Activated CD4-positive, alpha-beta memory T cell treated with anti-CD3 and anti-CD28 coated beads for 36 hours (primary cell): ENCODE results near the gene PPP1R12C. TPM values are rescaled to one million over a fixed set of nuclear protein-coding genes. Genes with fewer than 3 reads are reported as not detected.
"Not testable (repeated sequence)": the region's sequence is repeated elsewhere in the genome, so short reads cannot be mapped to it uniquely, and the experiment has no call there.

Experiments used
- CTCF ChIA-PET: fragments of 350-600 bp; sonication (Branson Sonifier 250); formaldehyde crosslinking; loops from one replicate; lab custom pipeline; 2021; ENCODE audit warnings: antibody characterized with exemption, inconsistent platforms; lab: Charles Lee
- POLR2A ChIA-PET: fragments of 350-600 bp; sonication (Branson Sonifier 250); formaldehyde crosslinking; loops from one replicate; lab custom pipeline; 2021; ENCODE audit warnings: antibody characterized with exemption; lab: Charles Lee
- DNase-seq: peaks from one replicate; pipeline ENCODE4 v3.0.0-alpha.2; 2020
- H3K27ac Mint-ChIP-seq: one replicate; pipeline ENCODE4 v1.8.0; 2021; ENCODE audit warnings: mixed read lengths
- H3K27me3 Mint-ChIP-seq: one replicate; pipeline ENCODE4 v1.8.0; 2021; ENCODE audit warnings: mixed read lengths
- H3K36me3 Mint-ChIP-seq: one replicate; pipeline ENCODE4 v1.8.0; 2021; ENCODE audit warnings: mixed read lengths
- H3K4me1 Mint-ChIP-seq: one replicate; pipeline ENCODE4 v1.8.0; 2021; ENCODE audit warnings: low read depth, mixed read lengths
- H3K4me3 Mint-ChIP-seq: one replicate; pipeline ENCODE4 v1.8.0; 2021; ENCODE audit warnings: mild to moderate bottlenecking, mixed read lengths
- H3K9me3 Mint-ChIP-seq: one replicate; pipeline ENCODE4 v1.8.0; 2021; ENCODE audit warnings: mixed read lengths
- intact Hi-C: fragments of 100-400 bp; cut with micrococcal nuclease; formaldehyde crosslinking; loops from one replicate; pipeline ENCODE4 v1.15.1; 2023
- total RNA-seq, 2 experiments: library from RNA; stranded (reverse); gene quantifications; one replicate each; pipeline ENCODE4 v1.2.3, GENCODE V29; 2021

Gene PPP1R12C
- total RNA-seq, 2 experiments from 2014 or later = 62.7 to 73.2 TPM

- Mint-ChIP-seq H3K27me3 (peaks cover 29% of the 10 kb centered on the region), H3K9me3 (peaks cover 10% of the 10 kb centered on the region), H3K36me3 (no peaks in the 10 kb centered on the region), H3K4me3 (no peak overlapping the region), H3K27ac (no peak overlapping the region), H3K4me1 (peaks cover 18% of the 10 kb centered on the region)
- DNase-seq = peak; percentile 60
- intact Hi-C loops = no loop called here
- CTCF ChIA-PET = interaction anchor here (0.9 kb wide), 1 partner anchor 10 kb away, joined by 3 read pairs; no protein-coding TSS in a partner anchor
- POLR2A ChIA-PET = no interaction called here
Measured at GRCh38 chr19:55156202-55157063, 39.0 kb upstream of the PPP1R12C start.

DNA sequence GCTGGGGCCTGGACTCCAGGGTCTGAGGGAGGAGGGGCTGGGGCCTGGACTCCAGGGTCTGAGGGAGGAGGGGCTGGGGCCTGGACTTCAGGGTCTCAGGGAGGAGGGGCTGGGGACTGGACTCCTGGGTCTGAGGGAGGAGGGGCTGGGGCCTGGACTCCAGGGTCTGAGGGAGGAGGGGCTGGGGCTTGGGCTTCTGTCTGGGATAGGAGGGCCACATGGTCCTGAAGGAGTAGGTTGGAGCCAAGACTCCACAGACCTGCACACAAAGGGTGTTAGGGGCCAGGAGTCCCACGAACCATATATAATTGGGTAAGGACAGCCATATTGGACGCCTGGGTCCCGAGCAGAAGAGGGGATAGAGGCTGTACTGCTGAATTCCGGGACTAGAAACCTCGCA lies 38.3 kb upstream of the PPP1R12C start:
- H3K27me3 Mint-ChIP-seq = peaks cover 29% of the 10 kb centered on the region
- peaks cover 18% of the 10 kb centered on the region for H3K4me1 Mint-ChIP-seq
- H3K36me3 Mint-ChIP-seq, DNase-seq, H3K4me3 Mint-ChIP-seq, POLR2A ChIA-PET, H3K27ac Mint-ChIP-seq, intact Hi-C loops: not testable (repeated sequence)
- CTCF ChIA-PET = interaction anchor here (0.9 kb wide), 1 partner anchor 9 kb away, joined by 3 read pairs; no protein-coding TSS in a partner anchor
- H3K9me3 Mint-ChIP-seq = peaks cover 12% of the 10 kb centered on the region

DNA sequence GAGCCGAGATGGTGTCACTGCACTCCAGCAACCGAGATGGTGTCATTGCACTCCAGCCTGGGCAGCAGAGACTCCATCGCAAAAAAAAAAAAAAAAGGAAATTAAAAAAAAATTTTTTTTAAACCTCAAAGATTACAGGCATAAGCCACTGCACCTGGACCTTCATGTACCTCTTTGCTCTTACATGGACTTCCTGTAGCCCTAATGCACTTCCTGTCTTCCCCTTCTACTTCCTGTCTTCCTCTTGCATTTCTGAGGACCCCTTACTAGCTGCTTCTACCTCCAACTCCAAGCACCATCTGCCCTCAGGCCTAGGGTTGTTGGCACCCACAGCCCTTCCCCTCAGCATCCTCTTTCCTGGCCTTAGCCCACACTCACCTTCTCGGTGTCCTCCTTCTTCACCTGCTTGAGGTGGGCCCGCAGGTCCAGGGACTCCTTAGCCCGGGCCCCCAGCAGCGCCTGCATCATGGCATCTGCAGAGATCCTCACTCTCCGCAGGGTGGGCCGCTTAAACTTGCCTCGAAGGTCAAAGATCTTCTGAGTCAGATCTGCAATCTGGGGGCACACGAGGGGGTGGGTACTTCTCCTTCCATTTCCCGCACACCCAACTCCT lies 36.3 kb upstream of the PPP1R12C start:
- peaks cover 28% of the 10 kb centered on the region for H3K27me3 Mint-ChIP-seq
- no peak overlapping the region for H3K4me3 Mint-ChIP-seq
- H3K27ac Mint-ChIP-seq = no peak overlapping the region
- CTCF ChIA-PET = interaction anchor here (0.8 kb wide), 1 partner anchor 12 kb away, joined by 5 read pairs; no protein-coding TSS in a partner anchor
- no peaks in the 10 kb centered on the region for H3K36me3 Mint-ChIP-seq
- POLR2A ChIA-PET = no interaction called here
- H3K9me3 Mint-ChIP-seq = peaks cover 12% of the 10 kb centered on the region
- intact Hi-C loops = no loop called here
- DNase-seq = no peak
- H3K4me1 Mint-ChIP-seq = peaks cover 16% of the 10 kb centered on the region

- CTCF ChIA-PET = interaction anchor here (1.1 to 1.9 kb wide), 2 partner anchors 8 to 10 kb away, joined by 4 to 7 read pairs; no protein-coding TSS in a partner anchor
- intact Hi-C loops = no loop called here
Measured at GRCh38 chr19:55152017-55152416, 34.6 kb upstream of the PPP1R12C start.

DNA sequence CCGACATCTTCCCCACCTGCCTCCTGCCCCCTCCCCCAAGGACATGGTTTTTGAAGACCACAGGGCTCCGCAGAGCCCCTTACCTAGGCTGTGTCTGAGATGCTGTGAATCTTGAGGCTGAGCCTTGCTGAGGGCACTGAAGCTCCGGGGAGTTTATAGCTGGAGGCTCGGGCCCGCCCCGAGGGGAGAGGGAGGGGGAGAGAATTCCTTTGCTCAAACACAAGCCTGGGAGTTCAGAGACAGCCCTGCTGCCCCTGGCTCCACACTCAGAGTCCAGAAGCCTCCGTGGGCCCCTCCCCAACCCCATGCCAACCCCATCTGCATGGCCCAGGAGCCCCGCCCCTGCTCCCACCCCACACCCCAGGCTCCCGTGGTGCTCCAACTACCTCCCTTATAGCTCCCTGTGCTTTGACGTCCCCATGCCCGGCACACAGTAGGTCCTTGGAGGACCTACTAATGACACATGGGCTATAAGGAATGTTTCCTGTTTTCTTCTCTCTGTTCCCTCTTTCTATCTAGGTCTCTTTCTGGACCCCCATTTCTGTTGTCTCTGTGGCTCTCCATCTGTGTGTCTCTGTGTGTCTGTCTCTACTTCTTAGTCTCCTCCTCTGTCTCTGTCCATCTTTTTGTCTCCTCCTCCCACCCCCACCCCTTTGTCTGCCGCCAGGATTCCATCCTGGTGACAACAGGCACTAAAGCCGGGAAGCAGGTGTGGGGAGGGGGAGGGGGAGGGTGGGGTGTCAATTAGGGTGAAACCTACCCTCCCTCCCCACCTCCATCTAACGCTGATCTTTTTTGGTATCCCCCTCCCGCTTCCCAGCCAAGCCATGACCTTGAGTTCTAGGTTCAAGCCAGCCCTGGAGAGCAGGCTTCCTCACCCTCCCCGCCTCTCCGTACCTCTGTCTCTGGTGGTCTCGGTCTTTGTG lies 31.9 kb upstream of the PPP1R12C start, which contains the start of gene TNNT1:
Gene TNNT1, minus strand, starts transcription at position 129 of the 926 bp plus-strand sequence. CDS start 2,049 bp downstream, outside the sequence.
- POLR2A ChIA-PET = no interaction called here
- Mint-ChIP-seq H3K27me3 (peaks cover 31% of the 10 kb centered on the region), H3K4me3 (no peak within 1 kb of the TSS), H3K27ac (no peak within 1 kb of the TSS), H3K36me3 (no peaks in the 10 kb centered on the region), H3K4me1 (peaks cover 10% of the 10 kb centered on the region), H3K9me3 (peaks cover 12% of the 10 kb centered on the region)
- CTCF ChIA-PET = interaction anchor here (0.7 to 1.0 kb wide), 2 partner anchors 12 to 703 kb away, joined by 3 read pairs; no protein-coding TSS in a partner anchor
- intact Hi-C loops = no loop called here
- no peak for DNase-seq

More at GRCh38 chr19:55152017-55152416, 34.6 kb upstream of the PPP1R12C start:
- H3K27me3 Mint-ChIP-seq = peaks cover 27% of the 10 kb centered on the region
- peaks cover 12% of the 10 kb centered on the region for H3K9me3 Mint-ChIP-seq
- no peak overlapping the region for H3K4me3 Mint-ChIP-seq
- no peaks in the 10 kb centered on the region for H3K36me3 Mint-ChIP-seq
- H3K4me1 Mint-ChIP-seq = peaks cover 16% of the 10 kb centered on the region
- H3K27ac Mint-ChIP-seq = peak overlapping the region; percentile 38
- DNase-seq = no peak
- POLR2A ChIA-PET = no interaction called here

GRCh38 chr19:55147545-55148251 lies 30.3 kb upstream of the PPP1R12C start:
- H3K9me3 Mint-ChIP-seq = peaks cover 12% of the 10 kb centered on the region
- H3K4me3 Mint-ChIP-seq = no peak overlapping the region
- POLR2A ChIA-PET = no interaction called here
- CTCF ChIA-PET = interaction anchor here (0.7 kb wide), 1 partner anchor 60 kb away, joined by 3 read pairs; no protein-coding TSS in a partner anchor
- peaks cover 3% of the 10 kb centered on the region for H3K4me1 Mint-ChIP-seq
- intact Hi-C loops = no loop called here
- H3K27ac Mint-ChIP-seq = no peak overlapping the region
- H3K27me3 Mint-ChIP-seq = peaks cover 40% of the 10 kb centered on the region
- no peaks in the 10 kb centered on the region for H3K36me3 Mint-ChIP-seq
- no peak for DNase-seq

- no peak overlapping the region for H3K27ac Mint-ChIP-seq
- H3K9me3 Mint-ChIP-seq = peaks cover 6% of the 10 kb centered on the region
- ChIA-PET POLR2A (no interaction called here), CTCF (interaction anchor here (1.0 to 1.5 kb wide), 3 partner anchors 10 to 357 kb away, joined by 3 to 6 read pairs (median 4); no protein-coding TSS in a partner anchor)
- intact Hi-C loops = no loop called here
- peaks cover under 1% of the 10 kb centered on the region for H3K4me1 Mint-ChIP-seq
- peaks cover 42% of the 10 kb centered on the region for H3K27me3 Mint-ChIP-seq
- H3K4me3 Mint-ChIP-seq = no peak overlapping the region
- DNase-seq = no peak
- no peaks in the 10 kb centered on the region for H3K36me3 Mint-ChIP-seq
Measured at GRCh38 chr19:55146705-55147273, 29.4 kb upstream of the PPP1R12C start.

DNA sequence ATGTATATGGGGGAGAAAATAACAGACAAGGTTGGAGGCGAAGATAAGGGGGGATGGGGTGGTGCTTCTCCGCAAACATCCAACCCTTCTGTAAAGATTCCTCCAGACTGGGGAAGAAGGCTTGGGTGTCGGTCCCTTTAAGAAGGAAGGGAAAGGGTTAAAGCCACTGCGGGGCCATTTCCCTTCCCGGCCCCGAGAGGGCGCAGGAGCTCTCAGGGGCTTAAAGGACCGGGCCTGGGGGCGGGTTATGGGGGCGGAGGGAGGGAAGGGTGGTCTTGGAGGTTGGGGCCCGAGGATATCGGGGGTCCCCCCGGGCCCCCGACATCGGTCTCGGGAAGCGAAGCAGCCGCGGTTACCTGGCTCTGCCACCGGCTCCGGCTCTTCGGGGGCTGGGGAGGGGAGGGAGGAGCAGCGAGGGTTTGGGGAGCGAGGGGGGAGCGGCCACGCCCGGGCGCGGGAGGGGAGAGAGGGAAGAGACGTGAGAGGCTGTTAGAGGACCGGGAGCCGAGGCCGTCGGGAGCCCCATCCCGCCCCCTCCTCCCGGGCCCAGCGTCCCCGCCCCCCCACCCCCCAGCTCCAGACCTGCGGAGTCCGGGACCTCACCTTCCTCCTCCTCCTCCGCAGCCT lies 28.8 kb upstream of the PPP1R12C start:
- peaks cover under 1% of the 10 kb centered on the region for H3K9me3 Mint-ChIP-seq
- ChIA-PET POLR2A (no interaction called here), CTCF (interaction anchor here (1.0 to 1.5 kb wide), 3 partner anchors 10 to 358 kb away, joined by 3 to 6 read pairs (median 4); no protein-coding TSS in a partner anchor)
- intact Hi-C loops = no loop called here
- peak; percentile 40 for DNase-seq
- no peak overlapping the region for H3K4me3 Mint-ChIP-seq
- H3K4me1 Mint-ChIP-seq = peaks cover under 1% of the 10 kb centered on the region
- H3K36me3 Mint-ChIP-seq = no peaks in the 10 kb centered on the region
- peaks cover 44% of the 10 kb centered on the region for H3K27me3 Mint-ChIP-seq
- H3K27ac Mint-ChIP-seq = no peak overlapping the region

- Mint-ChIP-seq H3K27ac (no peak overlapping the region), H3K36me3 (no peaks in the 10 kb centered on the region), H3K4me1 (peaks cover 3% of the 10 kb centered on the region), H3K9me3 (no peaks in the 10 kb centered on the region), H3K27me3 (peaks cover 50% of the 10 kb centered on the region), H3K4me3 (no peak overlapping the region)
- DNase-seq = no peak
- intact Hi-C loops = no loop called here
- CTCF ChIA-PET = no interaction called here
- POLR2A ChIA-PET = no interaction called here
Measured at GRCh38 chr19:55145232-55145631, 27.8 kb upstream of the PPP1R12C start.

DNA sequence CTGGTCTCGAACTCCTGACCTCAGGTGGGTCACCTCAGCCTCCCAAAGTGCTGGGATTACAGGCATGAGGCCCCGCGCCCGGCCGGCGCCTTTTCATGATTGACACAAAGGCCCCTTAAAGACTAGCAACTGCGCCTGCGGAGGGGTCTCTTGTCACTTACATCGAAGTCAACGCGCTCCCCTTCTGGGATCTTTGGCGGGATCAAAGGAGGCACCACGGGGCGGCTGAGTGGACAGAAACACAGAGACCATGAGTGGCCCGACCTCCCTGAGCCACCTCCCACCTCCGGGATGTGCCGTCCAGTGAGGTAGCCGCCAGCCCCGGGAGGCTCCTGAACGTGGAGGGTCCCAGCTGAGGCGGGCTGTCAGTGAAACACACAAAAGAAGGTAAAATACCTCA lies 24.3 kb upstream of the PPP1R12C start:
- intact Hi-C loops = loop anchor here (5.0 kb wide), 1 partner anchor 361 kb away; no protein-coding TSS in a partner anchor
- H3K4me1 Mint-ChIP-seq = peaks cover 3% of the 10 kb centered on the region
- H3K36me3 Mint-ChIP-seq = no peaks in the 10 kb centered on the region
- H3K9me3 Mint-ChIP-seq = no peaks in the 10 kb centered on the region
- no peak overlapping the region for H3K4me3 Mint-ChIP-seq
- POLR2A ChIA-PET = no interaction called here
- no peak overlapping the region for H3K27ac Mint-ChIP-seq
- CTCF ChIA-PET = interaction anchor here (0.6 to 4.3 kb wide), 22 partner anchors 10 to 563 kb away, joined by 3 to 70 read pairs (median 4); partner anchors contain the start of genes UBE2S and ZNF628
- no peak for DNase-seq
- peaks cover 45% of the 10 kb centered on the region for H3K27me3 Mint-ChIP-seq
